HG03060 (cell line): ENCODE results near the gene GNG7.
"Not testable (repeated sequence)": the region's sequence is repeated elsewhere in the genome, so short reads cannot be mapped to it uniquely, and the experiment has no call there.

Experiments used
- ATAC-seq: cut with Tn5 transposase; IDR thresholded peaks from one replicate; pipeline ENCODE4 v1.9.1; 2021; ENCODE audit warnings: low read depth, moderate number of reproducible peaks; ENCODE audit not compliant: unreplicated experiment

The GNG7 gene

DNA sequence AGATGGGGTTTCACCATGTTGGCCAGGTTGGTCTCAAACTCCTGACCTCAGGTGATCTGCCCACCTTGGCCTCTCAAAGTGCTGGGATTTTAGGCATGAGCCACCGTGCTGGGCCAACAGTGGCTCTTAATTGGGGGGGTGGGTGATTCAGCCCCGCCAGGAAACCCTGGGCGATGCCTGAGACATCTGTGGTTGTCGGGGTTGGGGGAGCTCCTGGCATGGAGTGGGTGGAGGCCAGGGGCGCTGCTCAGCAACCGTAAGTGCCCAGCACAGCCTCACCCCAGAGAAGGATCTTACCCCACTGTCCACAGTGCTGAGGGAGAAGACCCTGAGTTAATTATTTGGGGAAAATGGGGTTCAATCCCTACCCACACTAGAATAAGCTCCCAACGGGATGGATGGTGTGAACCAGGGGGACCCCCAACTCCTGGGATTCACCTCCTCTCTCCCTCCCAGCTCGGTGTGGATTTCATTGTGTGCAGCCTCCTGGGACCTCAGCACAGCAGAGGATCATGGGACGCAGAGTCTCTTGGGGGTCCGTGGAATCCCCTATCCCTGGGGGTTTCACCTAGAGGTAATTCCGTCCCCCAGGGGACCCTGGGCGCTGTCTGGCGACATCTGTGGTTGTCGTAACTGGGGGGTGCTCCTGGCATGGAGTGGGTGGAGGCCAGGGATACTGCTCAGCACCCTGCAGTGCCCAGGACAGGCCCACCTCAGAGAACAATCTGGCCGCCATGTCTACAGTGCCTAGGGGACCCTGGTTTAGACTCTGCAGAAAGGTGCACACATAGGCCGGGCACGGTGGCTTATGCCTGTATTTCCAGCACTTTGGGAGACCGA lies 157.7 kb downstream of the GNG7 start:
- ATAC-seq = no peak

DNA sequence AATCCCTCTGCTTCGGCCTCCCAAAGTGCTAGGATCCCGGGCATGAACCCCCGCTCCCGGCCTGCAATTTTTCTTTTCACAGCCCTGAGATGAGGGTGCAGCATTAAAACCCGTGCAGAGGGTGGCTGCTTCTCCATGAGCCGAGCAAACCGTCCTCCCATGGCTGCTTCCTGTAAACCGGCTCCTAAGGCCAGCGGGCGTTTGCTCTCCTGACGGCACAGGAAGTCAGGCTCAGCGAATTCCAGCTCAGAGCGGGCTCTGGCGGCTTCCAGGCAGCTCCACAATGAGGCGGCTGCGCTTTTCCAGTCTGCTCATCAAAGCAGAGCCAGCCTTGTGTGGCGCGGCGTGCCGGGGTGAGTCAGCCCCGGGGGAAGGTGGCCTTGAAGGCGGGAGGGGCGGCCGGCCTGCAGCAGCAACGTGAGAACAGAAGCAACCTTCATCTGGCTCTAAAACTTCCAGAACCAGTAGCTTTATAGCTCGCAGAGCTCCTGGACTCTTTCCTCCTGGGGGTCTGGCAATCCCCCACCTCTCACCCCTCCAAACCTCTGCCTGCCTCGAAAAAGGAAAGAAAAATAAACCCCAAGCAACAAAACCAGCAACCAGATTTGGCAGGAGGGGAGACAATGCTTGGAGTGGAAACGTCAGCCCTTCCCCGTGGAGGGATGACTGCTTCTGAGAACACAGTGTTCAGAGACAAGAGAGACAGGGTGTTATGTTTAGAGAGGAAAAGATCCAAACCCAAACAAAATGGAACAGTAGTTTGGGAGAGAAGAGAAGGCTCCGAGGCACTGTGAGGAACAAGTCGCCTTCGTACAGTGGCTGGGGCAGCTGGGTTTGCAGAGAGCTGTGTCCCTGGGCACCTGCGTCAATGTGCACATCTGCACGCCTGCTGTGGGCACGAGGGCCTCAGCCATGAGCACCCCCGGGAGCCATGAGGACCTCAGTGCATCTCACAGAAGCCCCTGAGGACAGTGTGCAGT lies 158.7 kb downstream of the GNG7 start:
- ATAC-seq = no peak

DNA sequence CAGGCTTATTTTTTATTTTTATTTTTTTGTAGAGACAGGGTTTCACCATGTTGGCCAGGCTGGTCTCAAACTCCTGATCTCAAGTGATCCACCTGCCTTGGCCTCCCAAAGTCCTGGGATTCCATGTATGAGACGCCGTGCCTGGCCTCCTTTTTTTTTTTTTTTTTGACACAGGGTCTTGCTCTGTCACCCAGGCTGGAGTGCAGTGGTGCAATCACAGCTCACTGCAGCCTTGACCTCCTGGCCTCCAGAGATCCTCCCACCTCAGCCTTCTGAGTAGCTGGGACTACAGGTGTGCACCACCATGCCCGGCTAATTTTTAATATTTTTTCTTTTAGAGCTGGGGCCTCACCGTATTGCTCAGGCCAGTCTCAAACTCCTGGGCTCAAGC lies 159.4 kb downstream of the GNG7 start:
- not testable (repeated sequence) for ATAC-seq

- ATAC-seq = no peak
Observed at GRCh38 chr19:2542341-2543069, 160.0 kb downstream of the GNG7 start.

DNA sequence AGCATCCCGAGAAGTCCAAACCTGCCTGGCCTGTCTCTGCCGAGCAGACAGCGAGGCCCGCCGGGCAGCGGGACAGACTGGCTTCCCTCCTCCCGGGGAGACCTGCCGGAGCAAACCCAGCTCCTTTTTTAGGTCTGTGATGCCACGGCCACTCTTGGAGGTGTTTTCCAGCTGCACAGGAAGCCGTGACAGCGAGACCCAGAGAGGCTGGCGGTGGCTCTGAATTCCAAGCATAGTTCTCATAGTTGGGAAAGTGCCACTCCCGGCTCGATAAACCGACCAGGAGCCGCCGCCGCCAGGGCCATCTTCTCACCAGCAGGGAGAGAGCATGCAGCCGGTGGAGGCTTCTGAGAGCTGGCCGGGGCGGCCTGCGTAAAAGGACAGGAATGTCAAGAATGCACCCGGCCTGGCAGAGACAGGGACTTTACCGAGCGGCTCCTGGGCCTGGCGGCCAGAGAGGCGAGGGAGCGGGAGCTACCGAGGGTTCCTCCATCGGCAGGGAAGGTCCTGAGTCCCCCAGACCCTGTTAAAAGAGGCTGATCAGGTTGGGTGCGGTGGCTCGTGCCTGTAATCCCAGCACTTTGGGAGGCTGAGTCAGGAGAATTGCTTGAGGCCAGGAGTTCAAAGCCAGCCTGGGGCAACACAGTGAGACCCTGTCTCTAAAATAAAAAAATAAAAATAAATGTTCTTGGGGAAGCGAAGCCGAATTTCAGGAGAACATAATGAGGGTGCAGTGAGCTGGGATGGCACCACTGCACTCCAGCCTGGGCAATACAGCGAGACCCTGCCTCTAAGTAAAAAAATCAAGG lies 161.6 kb downstream of the GNG7 start:
- no peak for ATAC-seq

GRCh38 chr19:2540251-2540645 lies 162.2 kb downstream of the GNG7 start:
- ATAC-seq = no peak

DNA sequence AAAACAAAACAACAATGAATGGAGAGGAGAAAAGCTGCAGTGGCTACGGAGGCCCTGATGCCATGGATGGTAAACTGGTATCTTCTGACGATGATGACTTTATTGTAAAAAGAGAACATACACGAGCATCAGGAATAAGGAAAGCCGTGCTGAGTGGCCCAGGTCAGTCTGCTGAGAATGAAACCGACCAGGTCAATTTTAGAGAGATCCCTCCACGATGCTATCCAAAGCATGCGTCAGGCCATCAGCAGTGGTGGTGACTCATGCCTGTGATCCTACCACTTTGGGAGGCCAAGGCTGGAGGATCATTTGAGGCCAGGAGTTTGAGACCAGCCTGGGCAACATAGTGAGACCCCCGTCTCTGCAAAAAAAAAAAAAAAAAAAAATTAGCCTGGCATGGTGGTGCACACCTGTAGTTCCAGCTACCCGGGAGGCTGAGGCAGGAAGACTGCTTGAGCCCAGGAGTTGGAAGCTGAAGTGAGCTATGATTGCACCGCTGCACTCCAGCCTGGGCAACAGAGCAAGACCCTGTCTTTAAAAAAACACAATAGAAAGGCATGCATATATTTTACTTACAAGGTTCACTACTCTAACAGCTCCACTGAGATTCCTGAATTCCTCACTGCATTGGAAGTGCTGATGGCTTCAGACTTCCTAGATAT lies 164.3 kb downstream of the GNG7 start:
- no peak for ATAC-seq

GRCh38 chr19:2537584-2537983 lies 164.9 kb downstream of the GNG7 start:
- ATAC-seq = not testable (repeated sequence)

DNA sequence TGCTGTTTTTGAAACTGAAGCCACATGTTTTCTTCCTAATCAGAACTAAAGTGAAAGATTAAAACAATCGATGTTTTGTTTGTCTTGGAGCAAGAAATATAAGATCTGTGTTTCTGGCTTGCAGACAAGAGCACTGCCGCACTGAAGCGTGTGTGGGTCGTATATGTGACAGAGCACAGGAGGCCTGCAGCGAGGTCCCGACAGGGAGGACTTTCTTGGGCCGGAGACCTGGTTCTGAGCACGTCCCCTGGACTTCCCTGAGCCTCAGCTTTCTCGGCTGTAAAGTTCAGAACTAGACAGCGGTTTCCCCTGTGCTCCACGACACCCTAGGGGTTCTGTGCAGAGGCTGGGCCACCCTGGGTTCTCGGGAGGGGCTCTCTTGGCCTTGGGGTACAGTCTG lies 166.0 kb downstream of the GNG7 start:
- no peak for ATAC-seq

DNA sequence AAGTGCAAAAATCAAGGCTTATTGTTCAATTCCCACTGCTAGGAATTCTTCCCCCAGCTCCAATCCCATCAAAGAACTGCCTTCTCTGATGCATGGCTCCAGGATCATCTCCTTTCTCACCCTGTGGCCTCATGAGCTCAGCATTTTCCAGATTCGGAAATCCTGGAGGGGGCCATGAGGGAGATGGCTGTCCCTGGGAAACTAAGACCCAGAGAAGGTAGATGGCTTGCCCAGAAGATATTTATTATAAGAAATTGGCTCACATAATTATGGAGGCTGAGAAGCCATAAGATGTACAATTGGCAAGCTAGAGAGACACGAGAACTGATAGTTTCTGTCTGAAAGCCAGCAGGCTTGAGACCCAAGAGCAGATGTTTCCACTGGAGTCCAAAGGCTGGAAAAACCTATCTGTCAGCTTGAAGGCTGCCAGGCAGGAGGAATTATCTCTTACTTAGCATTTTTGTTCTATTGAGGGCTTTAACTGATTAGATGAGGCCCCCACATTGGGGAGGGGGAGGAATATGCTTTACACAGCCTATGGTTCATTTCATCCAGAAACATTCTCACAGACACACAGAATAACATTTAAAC lies 168.0 kb downstream of the GNG7 start:
- no peak for ATAC-seq

GRCh38 chr19:2533686-2534422 lies 168.6 kb downstream of the GNG7 start:
- no peak for ATAC-seq

- no peak for ATAC-seq
Observed at GRCh38 chr19:2533072-2533425, 169.4 kb downstream of the GNG7 start.

GRCh38 chr19:2532252-2533071 lies 170.0 kb downstream of the GNG7 start:
- ATAC-seq = no peak

DNA sequence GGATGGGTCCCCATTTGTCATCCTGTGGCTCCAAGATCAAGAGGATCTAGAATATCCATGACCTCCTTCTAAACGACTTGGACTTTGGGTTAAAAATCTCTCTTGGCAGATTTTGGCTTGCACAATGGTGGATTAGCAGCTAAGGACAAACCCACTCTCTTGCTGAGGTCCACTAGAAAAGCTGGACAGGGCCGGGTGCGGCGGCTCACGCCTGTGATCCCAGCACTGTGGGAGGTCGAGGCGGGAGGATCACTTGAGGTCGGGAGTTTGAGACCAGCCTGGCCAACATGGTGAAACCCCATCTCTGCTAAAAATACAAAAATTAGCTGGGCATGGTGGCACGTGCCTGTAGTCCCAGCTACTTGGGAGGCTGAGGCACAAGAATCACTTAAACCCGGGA lies 172.6 kb downstream of the GNG7 start:
- not testable (repeated sequence) for ATAC-seq

- ATAC-seq = no peak
Observed at GRCh38 chr19:2529473-2529918, 173.0 kb downstream of the GNG7 start.

DNA sequence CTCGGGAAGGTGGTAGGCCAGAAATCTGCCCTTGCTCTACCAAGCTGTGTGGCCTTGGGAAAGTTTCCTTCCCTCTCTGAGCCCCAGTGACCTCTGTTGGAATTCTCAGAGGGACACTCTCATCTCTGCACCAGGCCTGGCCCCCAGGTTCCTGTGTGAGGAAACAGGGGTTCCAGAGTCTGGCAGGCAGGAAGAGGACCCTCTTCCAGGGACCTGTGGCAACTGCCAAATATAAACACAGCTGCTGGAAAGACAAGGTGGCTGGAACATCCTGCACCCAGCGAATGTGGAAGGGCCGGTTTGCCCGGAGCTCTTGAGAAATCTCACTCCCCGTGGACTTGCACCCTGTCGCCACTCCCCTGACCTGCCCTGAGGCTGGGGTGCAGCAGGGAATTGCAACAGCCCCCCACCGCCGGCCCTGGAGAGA lies 173.8 kb downstream of the GNG7 start:
- ATAC-seq = no peak

DNA sequence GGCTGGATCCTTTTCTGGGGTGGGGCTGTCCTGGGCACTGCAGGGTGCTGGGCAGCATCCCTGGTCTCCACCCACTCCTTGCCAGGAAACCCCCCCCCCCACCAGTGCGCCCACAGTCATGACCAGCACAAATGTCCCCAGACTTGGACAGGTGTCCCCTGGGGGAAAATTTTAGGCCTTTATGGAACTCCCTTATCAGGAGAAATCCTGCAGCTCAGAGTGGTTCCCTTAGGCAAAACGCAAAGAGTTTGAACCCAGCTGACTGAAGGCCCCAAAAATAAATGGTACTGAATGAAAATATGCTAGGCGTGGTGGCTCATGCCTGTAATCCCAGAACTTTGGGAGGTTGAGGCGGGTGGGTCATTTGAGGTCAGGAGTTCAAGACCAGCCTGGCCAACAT lies 174.8 kb downstream of the GNG7 start:
- ATAC-seq = no peak

GRCh38 chr19:2527171-2527570 lies 175.3 kb downstream of the GNG7 start:
- no peak for ATAC-seq
